IPS DF 6.9 (cell line): Measurements from ENCODE around the gene RPH3AL.
A peak's percentile ranks its signal among the peaks of the same experiment; 100 is the strongest.
"Not testable (repeated sequence)": the region's sequence is repeated elsewhere in the genome, so short reads cannot be mapped to it uniquely, and the experiment has no call there.

Source experiments
- DNase-seq: peaks from one replicate; pipeline ENCODE4 v3.0.0-alpha.2; 2013; ENCODE audit warnings: low read depth, low spot score
- H3K27ac ChIP-seq: one replicate; pipeline ENCODE4 v1.5.1; 2013; ENCODE audit warnings: low read length, control low read depth
- H3K27me3 ChIP-seq: 2 replicates; pipeline ENCODE4 v1.6.1; 2013; ENCODE audit warnings: mild to moderate bottlenecking, low read length; ENCODE audit not compliant: control insufficient read depth, insufficient read depth
- H3K36me3 ChIP-seq: 2 replicates; pipeline ENCODE4 v1.6.1; 2013; ENCODE audit warnings: low read length; ENCODE audit not compliant: control insufficient read depth, insufficient read depth
- H3K4me1 ChIP-seq: 2 replicates; pipeline ENCODE4 v1.6.1; 2013; ENCODE audit warnings: low read length; ENCODE audit not compliant: control insufficient read depth, insufficient read depth
- H3K4me3 ChIP-seq: 2 replicates; pipeline ENCODE4 v1.5.1; 2013; ENCODE audit warnings: mild to moderate bottlenecking, low read length
- H3K9me3 ChIP-seq: 2 replicates; pipeline ENCODE4 v1.6.1; 2013; ENCODE audit warnings: low read length, inconsistent platforms; ENCODE audit not compliant: control insufficient read depth, insufficient read depth
- WGBS: extraction: QIAGEN DNeasy Blood & Tissue Kit; methylation state at CpG from one replicate; pipeline ENCODE4 v1.1.7; 2013; ENCODE audit warnings: mixed read lengths, missing lambda C conversion rate; ENCODE audit not compliant: insufficient read length, insufficient coverage; 5-methylcytosine and 5-hydroxymethylcytosine counted together

The RPH3AL gene

DNA sequence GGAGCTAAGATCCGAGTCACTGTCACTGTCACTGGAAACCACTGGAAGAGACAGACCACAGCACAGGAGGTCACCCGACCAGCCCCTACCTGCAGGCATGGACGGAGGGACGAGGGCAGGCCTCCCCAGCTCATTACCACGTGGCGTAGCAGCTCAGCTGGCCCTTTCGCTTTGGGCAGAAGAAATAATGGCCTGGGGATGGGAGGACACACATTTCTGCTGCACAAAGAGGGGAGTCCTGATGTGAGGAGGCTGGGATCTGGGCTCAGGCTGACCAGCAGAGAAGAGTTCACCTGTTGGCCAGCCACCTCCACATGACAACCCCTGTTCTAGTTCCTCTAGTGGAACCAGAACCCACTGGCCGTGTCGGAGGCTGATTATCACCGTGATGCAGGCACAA is 132.9 kb downstream of the RPH3AL start:
- Histone ChIP-seq H3K36me3 (no peaks in the 10 kb centered on the region), H3K4me1 (peaks cover 2% of the 10 kb centered on the region; the same call in 1 of the 2 replicates), H3K9me3 (no peaks in the 10 kb centered on the region), H3K4me3 (no peak overlapping the region), H3K27ac (no peak overlapping the region), H3K27me3 (no peaks in the 10 kb centered on the region)
- no peak for DNase-seq
- WGBS, result no CpG with 5 or more reads among the region's 10 CpGs

- WGBS, result no CpG with 5 or more reads among the region's 8 CpGs
- H3K4me1 ChIP-seq, result peaks cover 2% of the 10 kb centered on the region; the same call in 1 of the 2 replicates
- no peaks in the 10 kb centered on the region for H3K27me3 ChIP-seq
- H3K27ac ChIP-seq, result no peak overlapping the region
- H3K4me3 ChIP-seq, result no peak overlapping the region
- no peaks in the 10 kb centered on the region for H3K9me3 ChIP-seq
- H3K36me3 ChIP-seq, result no peaks in the 10 kb centered on the region
- DNase-seq, result no peak
These were observed 134.0 kb downstream of the RPH3AL start for GRCh38 chr17:218432-219110.

GRCh38 chr17:216625-217024 is 136.0 kb downstream of the RPH3AL start:
- no peak for DNase-seq
- Histone ChIP-seq H3K4me3 (no peak overlapping the region), H3K27me3 (no peaks in the 10 kb centered on the region), H3K9me3 (no peaks in the 10 kb centered on the region), H3K4me1 (peaks cover 2% of the 10 kb centered on the region; the same call in 1 of the 2 replicates), H3K27ac (no peak overlapping the region), H3K36me3 (no peaks in the 10 kb centered on the region)
- no CpG with 5 or more reads among the region's 2 CpGs for WGBS

GRCh38 chr17:215563-216478 is 136.8 kb downstream of the RPH3AL start:
- not testable (repeated sequence) for H3K9me3 ChIP-seq, H3K36me3 ChIP-seq, H3K4me1 ChIP-seq, H3K27ac ChIP-seq, DNase-seq, H3K27me3 ChIP-seq
- no CpG with 5 or more reads among the region's 29 CpGs for WGBS
- peak overlapping the region; percentile 5; the same call in 1 of the 2 replicates for H3K4me3 ChIP-seq

DNA sequence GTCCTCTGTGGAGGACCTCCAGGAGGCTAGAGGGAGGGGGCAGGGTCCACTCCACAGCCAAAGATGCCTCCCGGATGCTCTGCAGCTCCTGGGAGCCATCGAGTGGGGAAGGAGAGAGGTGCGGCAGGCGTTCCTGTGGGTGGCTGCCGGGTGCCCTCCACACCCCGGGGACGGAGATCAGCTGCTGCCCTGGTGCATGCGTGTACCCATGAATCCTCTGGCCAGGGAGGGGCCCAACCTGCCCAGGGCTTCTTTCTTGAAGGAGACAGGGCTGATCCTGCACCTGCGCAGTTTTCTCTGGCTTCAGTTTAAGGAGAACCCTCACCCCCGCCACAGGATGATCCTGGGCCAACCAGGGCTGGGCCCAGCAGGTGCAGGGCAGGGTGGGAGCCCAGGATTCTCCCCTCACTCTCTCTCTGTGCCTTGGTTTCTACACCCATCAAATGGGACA is 137.7 kb downstream of the RPH3AL start:
- Histone ChIP-seq H3K27ac (no peak overlapping the region), H3K36me3 (no peaks in the 10 kb centered on the region), H3K4me3 (no peak overlapping the region), H3K9me3 (no peaks in the 10 kb centered on the region), H3K27me3 (no peaks in the 10 kb centered on the region), H3K4me1 (peaks cover 2% of the 10 kb centered on the region; the same call in 1 of the 2 replicates)
- DNase-seq, result no peak
- WGBS, result no CpG with 5 or more reads among the region's 10 CpGs

- no peak overlapping the region for H3K27ac ChIP-seq
- no peaks in the 10 kb centered on the region for H3K36me3 ChIP-seq
- no peaks in the 10 kb centered on the region for H3K27me3 ChIP-seq
- WGBS, result no CpG with 5 or more reads among the region's 25 CpGs
- DNase-seq, result no peak
- no peaks in the 10 kb centered on the region for H3K9me3 ChIP-seq
- H3K4me1 ChIP-seq, result peaks cover 2% of the 10 kb centered on the region; the same call in 1 of the 2 replicates
- no peak overlapping the region for H3K4me3 ChIP-seq
These were observed 139.1 kb downstream of the RPH3AL start for GRCh38 chr17:213286-214105.

GRCh38 chr17:210402-210801 is 142.2 kb downstream of the RPH3AL start:
- DNase-seq, result no peak
- Histone ChIP-seq H3K9me3 (no peaks in the 10 kb centered on the region), H3K36me3 (no peaks in the 10 kb centered on the region), H3K4me1 (peaks cover 2% of the 10 kb centered on the region; the same call in 1 of the 2 replicates), H3K27ac (no peak overlapping the region), H3K4me3 (no peak overlapping the region), H3K27me3 (no peaks in the 10 kb centered on the region)
- no CpG with 5 or more reads among the region's 8 CpGs for WGBS

DNA sequence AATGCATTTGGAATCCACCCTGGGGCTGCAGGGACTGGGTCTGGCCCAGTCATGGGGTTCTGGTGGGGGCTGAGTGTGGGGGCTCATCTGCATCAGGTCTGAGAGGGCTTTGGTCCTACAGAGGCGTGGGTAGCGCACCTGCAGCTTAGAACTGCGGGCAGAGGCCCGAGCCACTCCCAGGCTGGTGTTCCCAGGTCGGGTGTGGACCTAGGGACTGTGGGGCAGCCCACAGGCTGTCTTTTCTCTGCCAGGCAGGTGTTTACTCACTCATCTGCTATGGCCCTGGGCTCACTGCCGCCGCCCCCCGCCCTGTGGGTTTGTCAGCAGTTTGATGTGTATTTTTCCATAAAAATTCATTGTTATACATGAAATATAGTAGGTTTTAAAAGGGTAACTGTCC is 144.2 kb downstream of the RPH3AL start:
- no CpG with 5 or more reads among the region's 8 CpGs for WGBS
- Histone ChIP-seq H3K36me3 (no peaks in the 10 kb centered on the region), H3K27ac (no peak overlapping the region), H3K9me3 (no peaks in the 10 kb centered on the region), H3K27me3 (no peaks in the 10 kb centered on the region), H3K4me1 (no peaks in the 10 kb centered on the region), H3K4me3 (no peak overlapping the region)
- DNase-seq, result no peak

DNA sequence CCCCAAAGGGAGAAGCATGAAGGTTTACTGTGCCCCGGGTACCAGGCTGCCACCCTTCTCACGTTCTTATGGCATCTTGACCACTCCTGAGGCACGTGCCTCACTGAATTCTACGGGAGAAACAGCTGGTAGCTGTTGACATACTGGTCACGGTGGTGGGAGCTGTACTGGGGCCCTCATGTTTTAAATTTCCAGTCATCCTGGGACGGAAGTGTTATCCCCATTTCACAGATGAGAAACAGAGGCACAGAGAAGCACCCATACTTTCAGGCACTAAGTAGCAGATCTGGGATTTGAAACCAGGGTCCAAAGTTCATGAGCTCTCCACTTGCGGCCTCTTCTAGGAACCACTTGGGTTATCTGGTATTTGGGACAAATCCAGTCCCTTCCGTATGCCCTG is 144.8 kb downstream of the RPH3AL start:
- Histone ChIP-seq H3K27ac (no peak overlapping the region), H3K4me1 (no peaks in the 10 kb centered on the region), H3K9me3 (no peaks in the 10 kb centered on the region), H3K27me3 (no peaks in the 10 kb centered on the region), H3K36me3 (no peaks in the 10 kb centered on the region), H3K4me3 (no peak overlapping the region)
- no peak for DNase-seq
- no CpG with 5 or more reads among the region's 8 CpGs for WGBS

DNA sequence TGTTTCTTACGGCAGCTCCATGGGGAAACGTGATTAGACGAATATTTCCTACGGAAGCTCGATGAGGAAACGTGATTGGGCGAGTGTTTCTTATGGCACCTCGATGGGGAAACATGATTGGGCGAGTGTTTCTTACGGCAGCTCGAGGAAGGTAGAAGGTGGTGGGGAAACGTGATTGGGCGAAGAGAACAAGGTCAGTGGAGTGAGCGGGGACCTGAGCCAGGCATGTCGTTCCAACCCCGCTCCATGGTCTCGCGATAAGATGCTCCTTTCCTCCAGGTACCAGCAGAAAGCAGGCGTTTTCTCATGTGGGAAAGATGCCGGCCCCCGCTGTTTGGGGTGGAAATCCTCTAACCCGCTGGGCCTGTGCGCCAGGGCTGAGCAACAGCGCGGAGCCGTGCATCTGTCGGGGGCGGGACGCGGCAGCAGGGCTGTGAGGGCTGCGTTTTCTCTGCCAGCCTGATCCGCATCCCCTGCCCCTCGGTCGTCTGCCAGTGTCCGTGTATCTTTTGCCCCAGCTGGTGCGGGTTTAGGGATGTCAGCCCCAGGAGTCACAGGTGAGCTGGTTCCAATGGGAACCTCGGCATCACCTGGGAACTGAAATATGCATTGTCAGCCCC is 145.6 kb downstream of the RPH3AL start:
- Histone ChIP-seq H3K4me3 (no peak overlapping the region), H3K36me3 (no peaks in the 10 kb centered on the region), H3K27me3 (no peaks in the 10 kb centered on the region), H3K9me3 (no peaks in the 10 kb centered on the region), H3K4me1 (no peaks in the 10 kb centered on the region), H3K27ac (no peak overlapping the region)
- WGBS, result 100% methylated on average over 3 of the region's 37 CpGs
- DNase-seq, result no peak
